Fibroblast of pulmonary artery (primary cell): ENCODE data around the gene NFATC1.

Experiments
- DNase-seq: peaks from one replicate; pipeline ENCODE4 v3.0.0-alpha.2; 2010; ENCODE audit warnings: low read depth
- H3K4me3 ChIP-seq: replicated peaks from 2 replicates; pipeline ENCODE4 v1.5.1; 2011; ENCODE audit warnings: low read depth, mild to moderate bottlenecking, control low read depth, low read length, moderate library complexity
- CTCF ChIP-seq: IDR thresholded peaks from 2 replicates; pipeline ENCODE4 v1.5.1; 2011; ENCODE audit warnings: mild to moderate bottlenecking, control low read depth, low read length, inconsistent platforms; ENCODE audit errors: missing control alignments

Gene NFATC1

GRCh38 chr18:79494936-79495335 is 99.2 kb downstream of the NFATC1 start:
- no peak for TF ChIP-seq CTCF

DNA sequence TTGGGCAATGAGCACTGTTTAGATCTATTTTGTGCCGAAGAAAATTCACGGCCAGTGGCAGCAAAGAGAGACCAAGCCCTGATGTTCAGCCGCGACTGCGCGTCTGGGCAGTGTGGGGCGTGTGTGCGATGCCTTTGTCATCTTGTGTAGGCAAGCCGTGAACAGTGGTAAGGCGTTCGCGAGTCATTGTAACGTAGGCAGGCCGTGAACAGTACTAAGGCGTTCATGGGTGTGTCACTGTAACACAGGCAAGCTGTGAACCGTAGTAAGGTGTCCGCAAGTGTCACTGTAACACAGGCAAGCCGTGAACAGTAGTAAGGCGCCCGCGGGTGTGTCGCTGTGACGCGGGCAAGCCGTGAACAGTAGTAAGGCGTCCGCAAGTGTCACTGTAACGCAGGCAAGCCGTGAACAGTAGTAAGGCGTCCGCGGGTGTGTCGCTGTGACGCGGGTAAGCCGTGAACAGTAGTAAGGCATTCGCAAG is 99.9 kb downstream of the NFATC1 start:
- no peak for DNase-seq
- no peak for TF ChIP-seq CTCF
- H3K4me3 ChIP-seq, result no peak overlapping the region

More at GRCh38 chr18:79494936-79495335, 99.2 kb downstream of the NFATC1 start:
- no peak overlapping the region for H3K4me3 ChIP-seq
- no peak for DNase-seq

DNA sequence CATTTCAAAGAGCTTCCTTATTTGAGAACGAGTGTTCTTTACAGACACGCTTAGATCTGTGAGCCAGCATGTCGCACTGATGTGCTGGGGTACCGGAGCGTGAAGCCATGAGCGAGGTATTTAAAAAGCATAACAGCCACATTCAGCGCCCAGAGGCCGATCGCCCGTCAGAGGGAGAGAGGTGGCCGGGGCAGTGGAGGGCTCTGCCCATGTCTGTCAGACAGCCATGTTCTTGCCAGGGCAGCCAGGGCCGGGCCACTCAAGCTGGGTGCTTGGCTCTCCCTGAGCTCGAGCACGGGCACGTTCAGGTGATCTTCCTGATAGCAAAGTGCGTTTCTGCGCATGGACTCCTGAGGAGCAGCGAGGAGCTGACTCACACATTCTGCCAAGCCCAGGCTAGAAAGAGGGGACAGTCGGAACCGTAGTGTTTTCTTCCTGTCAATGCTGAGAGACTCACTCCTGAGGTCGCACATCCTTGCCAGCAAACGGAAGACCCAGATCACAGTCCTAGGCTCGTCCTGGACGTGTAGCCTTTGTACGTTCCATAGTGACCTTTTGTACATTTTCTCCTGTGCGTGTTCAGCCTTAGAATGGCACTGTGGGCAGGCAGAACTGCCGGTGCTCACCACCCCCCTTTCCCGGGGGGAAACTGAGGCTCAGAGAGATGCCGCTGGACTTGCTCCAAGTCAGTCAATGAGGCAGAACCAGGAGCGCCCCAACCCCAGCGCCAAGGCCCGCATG is 100.7 kb downstream of the NFATC1 start:
- peak; percentile 39 for DNase-seq
- no peak overlapping the region for H3K4me3 ChIP-seq
- no peak for TF ChIP-seq CTCF

- no peak overlapping the region for H3K4me3 ChIP-seq
- peak; percentile 92 for DNase-seq
- no peak for TF ChIP-seq CTCF
Observed at GRCh38 chr18:79496978-79497637, 101.4 kb downstream of the NFATC1 start.

DNA sequence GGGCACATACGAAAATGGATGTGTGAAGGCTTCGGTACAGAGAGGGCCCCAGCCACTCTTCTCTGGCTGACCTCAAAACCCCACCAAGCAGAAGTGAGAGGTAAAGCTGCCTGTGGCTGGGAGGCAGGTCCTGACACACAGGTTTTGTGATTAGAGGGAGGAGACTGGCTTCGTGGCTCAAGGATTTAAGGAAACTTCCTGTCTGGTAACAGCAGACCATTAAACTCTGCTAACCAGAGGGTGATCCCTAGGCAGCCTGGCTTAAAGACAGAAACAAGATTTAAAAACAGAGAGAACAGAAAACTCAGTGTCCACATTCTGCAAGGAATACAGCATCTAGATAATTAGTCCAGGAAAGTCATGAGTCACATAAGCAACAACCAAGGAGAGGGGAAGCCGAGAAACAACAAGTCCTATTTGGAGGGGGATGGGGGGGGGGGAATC is 101.9 kb downstream of the NFATC1 start:
- DNase-seq, result peak; percentile 34
- no peak for TF ChIP-seq CTCF
- H3K4me3 ChIP-seq, result no peak overlapping the region

GRCh38 chr18:79498662-79499061 is 102.9 kb downstream of the NFATC1 start:
- H3K4me3 ChIP-seq, result no peak overlapping the region
- DNase-seq, result no peak
- no peak for TF ChIP-seq CTCF
